Right atrium auricular region (tissue), 2 donors: ENCODE results near the gene EIF2D. TPM values are rescaled to one million over a fixed set of nuclear protein-coding genes. Genes with fewer than 3 reads are reported as not detected.

Experiments
- DNase-seq: peaks from one replicate; pipeline ENCODE4 v3.0.0-alpha.2; 2019; ENCODE audit warnings: low spot score
- H3K27ac ChIP-seq, 2 donors: fragments of 200-600 bp; sonication (generic); 1 replicate in 1 of 2; 2 replicates in 1 of 2; pipeline ENCODE4 v1.5.1; 2016 to 2019
- H3K27me3 ChIP-seq, 2 donors: fragments of 200-600 bp; sonication (generic); one replicate each; pipeline versions ENCODE4 v1.5.1 to v1.6.0; 2017 to 2019
- H3K36me3 ChIP-seq: fragments of 200-600 bp; sonication (generic); one replicate; pipeline ENCODE4 v1.5.1; 2016
- H3K4me1 ChIP-seq, 2 donors: fragments of 200-600 bp; sonication (generic); one replicate each; pipeline versions ENCODE4 v1.5.1 to v1.6.0; 2017 to 2019
- H3K4me3 ChIP-seq, 2 donors: fragments of 200-600 bp; sonication (generic); 1 replicate in 1 of 2; 2 replicates in 1 of 2; pipeline ENCODE4 v1.5.1; 2017 to 2019; ENCODE audit warnings: mild to moderate bottlenecking in 1 of 2, moderate library complexity in 1 of 2
- H3K9me3 ChIP-seq, 2 donors: fragments of 200-600 bp; sonication (generic); one replicate each; pipeline ENCODE4 v1.5.1; 2019
- total RNA-seq, 2 donors: library from RNA; depleted of rRNA; stranded (reverse); fragments of >200 nt; gene quantifications; one replicate each; pipeline ENCODE4 v1.1.0, GENCODE V29; 2016
- TF ChIP-seq, protein P1 (sequence below), 2 donors: fragments of 200-600 bp; sonication (generic); IDR thresholded peaks; one replicate each; pipeline ENCODE4 v1.5.1; 2019; ENCODE audit warnings: antibody characterized with exemption in 2 of 2

Gene EIF2D
- total RNA-seq, 2 donors from 2014 or later, result 21.7 to 30.4 TPM

DNA sequence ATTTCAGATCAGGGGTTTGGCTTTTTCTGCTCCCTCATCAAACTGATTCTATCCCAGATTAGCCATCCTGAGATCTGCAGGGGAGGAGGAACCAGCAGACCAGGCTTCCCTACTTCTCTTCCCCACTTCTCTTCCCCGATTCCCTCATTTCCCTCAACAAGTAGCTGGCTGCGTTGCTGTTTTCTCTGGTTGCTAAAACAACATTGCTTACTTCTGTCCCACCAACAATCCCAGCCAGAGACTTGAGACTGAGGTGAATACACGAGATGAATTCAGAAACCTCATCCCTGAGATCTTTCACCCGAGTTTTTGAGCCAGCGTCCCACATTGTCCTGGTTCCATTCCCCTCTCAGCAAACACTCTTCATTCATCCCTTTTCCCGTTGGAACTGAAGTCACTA is 45.5 kb upstream of the EIF2D start:
- Histone ChIP-seq H3K4me1 (peaks cover 0 to 80% of the 10 kb centered on the region in 2 donors), H3K36me3 (no peaks in the 10 kb centered on the region), H3K9me3 (no peaks in the 10 kb centered on the region), H3K4me3 (no peak overlapping the region), H3K27me3 (no peaks in the 10 kb centered on the region), H3K27ac (peak overlapping the region; percentile 90 to 98)
- DNase-seq, result no peak
- TF ChIP-seq, protein P1, sequence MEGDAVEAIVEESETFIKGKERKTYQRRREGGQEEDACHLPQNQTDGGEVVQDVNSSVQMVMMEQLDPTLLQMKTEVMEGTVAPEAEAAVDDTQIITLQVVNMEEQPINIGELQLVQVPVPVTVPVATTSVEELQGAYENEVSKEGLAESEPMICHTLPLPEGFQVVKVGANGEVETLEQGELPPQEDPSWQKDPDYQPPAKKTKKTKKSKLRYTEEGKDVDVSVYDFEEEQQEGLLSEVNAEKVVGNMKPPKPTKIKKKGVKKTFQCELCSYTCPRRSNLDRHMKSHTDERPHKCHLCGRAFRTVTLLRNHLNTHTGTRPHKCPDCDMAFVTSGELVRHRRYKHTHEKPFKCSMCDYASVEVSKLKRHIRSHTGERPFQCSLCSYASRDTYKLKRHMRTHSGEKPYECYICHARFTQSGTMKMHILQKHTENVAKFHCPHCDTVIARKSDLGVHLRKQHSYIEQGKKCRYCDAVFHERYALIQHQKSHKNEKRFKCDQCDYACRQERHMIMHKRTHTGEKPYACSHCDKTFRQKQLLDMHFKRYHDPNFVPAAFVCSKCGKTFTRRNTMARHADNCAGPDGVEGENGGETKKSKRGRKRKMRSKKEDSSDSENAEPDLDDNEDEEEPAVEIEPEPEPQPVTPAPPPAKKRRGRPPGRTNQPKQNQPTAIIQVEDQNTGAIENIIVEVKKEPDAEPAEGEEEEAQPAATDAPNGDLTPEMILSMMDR (IDR thresholded peaks at IDR 0.05), result no peak

DNA sequence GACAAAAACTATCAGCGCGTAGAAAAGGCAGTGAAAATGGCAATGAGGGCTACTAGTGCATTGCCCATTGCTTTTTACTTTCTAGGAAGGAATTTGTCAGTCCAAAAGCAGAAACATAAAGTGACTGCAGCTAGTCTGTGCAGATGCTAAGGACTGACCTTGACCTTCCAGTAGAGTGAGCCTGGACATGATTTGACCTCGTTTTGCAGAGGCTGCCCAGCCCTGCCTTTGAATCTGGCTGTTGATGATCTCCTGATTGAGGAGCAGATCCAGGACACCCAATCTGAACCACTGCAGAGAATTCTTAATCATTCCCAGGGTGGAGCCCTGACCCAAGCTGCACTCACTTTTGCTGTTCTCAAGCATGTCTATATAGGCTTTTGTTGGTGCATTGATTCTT is 44.7 kb upstream of the EIF2D start:
- DNase-seq, result no peak
- H3K4me3 ChIP-seq, result no peak overlapping the region
- no peaks in the 10 kb centered on the region for H3K36me3 ChIP-seq
- H3K27ac ChIP-seq, result peak overlapping the region in 1 of 2 donors; percentile 98
- H3K27me3 ChIP-seq, result no peaks in the 10 kb centered on the region
- H3K9me3 ChIP-seq, result no peaks in the 10 kb centered on the region
- peaks cover 0 to 76% of the 10 kb centered on the region in 2 donors for H3K4me1 ChIP-seq
- TF ChIP-seq, protein P1 (IDR thresholded peaks at IDR 0.05), result no peak

DNA sequence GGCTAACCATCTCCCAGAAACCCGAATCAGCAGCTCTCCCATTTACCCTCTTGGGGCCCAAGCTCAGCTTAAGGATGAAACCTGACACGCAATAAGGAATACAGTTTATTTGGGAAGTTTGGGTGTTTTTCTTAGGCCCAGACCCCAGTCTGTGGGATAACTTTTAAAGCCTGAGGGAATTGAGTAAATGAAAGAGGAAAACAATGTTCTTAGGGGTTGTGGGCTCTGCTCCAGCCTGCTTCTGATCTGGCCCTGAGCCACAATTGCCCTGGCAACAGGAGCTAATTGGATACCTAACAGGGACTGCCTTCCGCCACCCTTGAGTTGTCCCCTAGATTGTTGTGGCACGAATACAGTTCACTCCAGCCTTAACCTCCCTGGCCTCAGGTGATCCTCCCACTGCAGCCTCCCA is 43.2 kb upstream of the EIF2D start:
- Histone ChIP-seq H3K9me3 (no peaks in the 10 kb centered on the region), H3K4me1 (peaks cover 0 to 71% of the 10 kb centered on the region in 2 donors), H3K4me3 (no peak overlapping the region), H3K27me3 (no peaks in the 10 kb centered on the region), H3K27ac (peak overlapping the region; percentile 77), H3K36me3 (no peaks in the 10 kb centered on the region)
- TF ChIP-seq, protein P1 (IDR thresholded peaks at IDR 0.05), result no peak
- no peak for DNase-seq

DNA sequence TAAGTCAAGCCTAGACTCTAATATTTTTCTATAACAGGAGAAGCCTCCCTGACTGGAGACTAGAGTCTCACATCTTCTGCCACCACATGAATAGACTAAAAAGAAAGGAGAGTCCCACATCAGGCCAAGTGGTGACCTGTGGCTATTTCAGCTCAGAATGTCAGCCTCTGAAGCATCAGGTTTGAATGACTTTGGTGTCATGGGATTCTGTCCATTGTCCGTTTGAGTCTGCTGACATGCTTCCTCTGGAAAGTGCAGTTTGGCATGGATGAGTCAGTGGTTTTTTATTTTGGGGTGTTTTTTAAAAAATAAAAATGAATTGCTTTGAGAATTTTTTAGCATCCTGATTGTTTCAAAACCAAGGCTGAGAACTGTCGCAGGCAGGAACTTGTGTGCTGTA is 42.6 kb upstream of the EIF2D start:
- Histone ChIP-seq H3K9me3 (no peaks in the 10 kb centered on the region), H3K4me1 (peaks cover 0 to 71% of the 10 kb centered on the region in 2 donors), H3K27me3 (no peaks in the 10 kb centered on the region), H3K36me3 (no peaks in the 10 kb centered on the region), H3K27ac (peak overlapping the region; percentile 77), H3K4me3 (no peak overlapping the region)
- TF ChIP-seq, protein P1 (IDR thresholded peaks at IDR 0.05), result no peak
- no peak for DNase-seq

DNA sequence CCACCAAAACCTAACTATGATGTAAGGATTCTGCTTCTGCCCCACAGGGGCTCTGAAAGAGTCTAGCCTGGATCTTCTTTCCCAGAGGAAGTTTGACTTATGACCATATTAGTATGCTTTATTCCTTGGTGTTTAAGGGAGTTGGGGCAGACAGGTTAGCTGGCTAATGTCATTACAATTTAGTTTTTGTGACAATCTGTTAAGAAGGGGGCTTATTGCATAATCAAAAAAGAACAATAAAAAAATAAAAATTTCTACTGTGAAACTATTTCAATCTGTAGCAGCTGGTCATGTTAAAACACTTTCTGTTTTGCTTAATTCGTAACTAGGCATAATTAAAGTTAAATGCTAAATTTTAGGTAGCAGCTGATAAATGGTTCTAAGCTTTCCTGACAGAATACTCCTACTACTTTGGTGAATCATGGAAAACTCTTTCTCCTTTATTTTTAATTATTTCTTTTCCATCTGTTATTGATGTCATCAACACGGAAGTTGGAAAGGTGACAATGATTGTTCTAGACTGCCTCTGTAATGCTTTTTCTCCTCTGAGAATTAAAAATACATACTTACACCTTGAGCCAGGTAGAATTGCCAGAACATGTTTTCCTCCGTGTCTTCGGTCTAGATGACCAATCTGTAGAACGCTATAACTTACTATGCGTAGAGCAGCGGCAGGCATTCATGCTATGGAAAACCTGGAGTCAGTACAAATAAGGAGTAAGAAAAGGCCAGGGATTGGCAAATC is 41.6 kb upstream of the EIF2D start:
- no peak overlapping the region for H3K4me3 ChIP-seq
- H3K36me3 ChIP-seq, result no peaks in the 10 kb centered on the region
- H3K4me1 ChIP-seq, result peaks cover 0 to 73% of the 10 kb centered on the region in 2 donors
- peak overlapping the region; percentile 77 for H3K27ac ChIP-seq
- H3K9me3 ChIP-seq, result no peaks in the 10 kb centered on the region
- no peak for DNase-seq
- no peaks in the 10 kb centered on the region for H3K27me3 ChIP-seq
- TF ChIP-seq, protein P1 (IDR thresholded peaks at IDR 0.05), result no peak
